Measurements from ENCODE around the gene INO80D. TPM values are rescaled to one million over a fixed set of nuclear protein-coding genes. Genes with fewer than 3 reads are reported as not detected.
"Not testable (repeated sequence)": the region's sequence is repeated elsewhere in the genome, so short reads cannot be mapped to it uniquely, and the experiment has no call there.

INO80D gene
- total RNA-seq, 1 experiment from 2014 or later = 21.7 TPM

GRCh38 chr2:206105541-206105940 lies 19.6 kb upstream of the INO80D start:
- no peaks in the 10 kb centered on the region for H3K27me3 ChIP-seq (replicated peaks; ENCODE audit: insufficient read depth, low read depth, low read length, poor library complexity)
- H3K27ac ChIP-seq (ENCODE audit: low read depth, low read length, poor library complexity, severe bottlenecking) = no peak overlapping the region
- H3K4me1 ChIP-seq (ENCODE audit: insufficient read depth, low read length, poor library complexity, severe bottlenecking) = no peaks in the 10 kb centered on the region
- CTCF ChIA-PET = no interaction called here
- intact Hi-C loops (cut with micrococcal nuclease; ENCODE audit: unreplicated experiment) = no loop called here
- BruUV-seq (replicated peaks) = no TSS peak
- H3K4me3 ChIP-seq (ENCODE audit: low read depth, low read length, poor library complexity, severe bottlenecking) = no peak overlapping the region
- DNase-seq (ENCODE audit: low spot score) = no peak
- H3K9me3 ChIP-seq (ENCODE audit: low read depth, low read length, poor library complexity, severe bottlenecking) = no peaks in the 10 kb centered on the region
- no peaks in the 10 kb centered on the region for H3K36me3 ChIP-seq (ENCODE audit: insufficient read depth, low read length, poor library complexity, severe bottlenecking)
- POLR2A ChIA-PET (ENCODE audit: low non-redundant PET) = no interaction called here
- TF ChIP-seq EZH2 (IDR thresholded peaks at IDR 0.05; ENCODE audit: borderline replicate concordance, low read depth, low read length, poor library complexity, severe bottlenecking) (no peak), CTCF (conservative IDR thresholded peaks at IDR 0.05; ENCODE audit: low read depth, low read length) (no peak)

DNA sequence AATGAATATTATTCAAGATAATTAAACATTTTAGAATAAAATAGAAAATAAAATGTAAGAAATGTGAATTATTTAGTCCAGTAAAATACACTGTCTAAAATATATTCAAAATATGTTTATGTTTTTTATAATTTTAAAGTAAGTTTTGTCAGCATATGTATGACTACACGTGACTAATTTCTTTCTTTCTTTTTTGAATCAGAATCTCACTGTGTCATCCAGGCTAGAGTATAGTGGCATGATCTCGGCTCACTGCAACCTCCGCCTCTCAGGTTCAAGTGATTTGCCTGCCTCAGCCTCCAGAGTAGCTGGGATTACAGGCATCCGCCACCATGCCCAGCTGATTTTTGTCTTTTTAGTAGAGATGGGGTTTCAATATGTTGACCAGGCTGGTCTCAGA lies 19.1 kb upstream of the INO80D start:
- Histone ChIP-seq H3K4me3 (ENCODE audit: low read depth, low read length, poor library complexity, severe bottlenecking) (no peak overlapping the region), H3K4me1 (ENCODE audit: insufficient read depth, low read length, poor library complexity, severe bottlenecking) (no peaks in the 10 kb centered on the region), H3K9me3 (ENCODE audit: low read depth, low read length, poor library complexity, severe bottlenecking) (no peaks in the 10 kb centered on the region), H3K27ac (ENCODE audit: low read depth, low read length, poor library complexity, severe bottlenecking) (no peak overlapping the region), H3K36me3 (ENCODE audit: insufficient read depth, low read length, poor library complexity, severe bottlenecking) (no peaks in the 10 kb centered on the region), H3K27me3 (replicated peaks; ENCODE audit: insufficient read depth, low read depth, low read length, poor library complexity) (no peaks in the 10 kb centered on the region)
- intact Hi-C loops (cut with micrococcal nuclease; ENCODE audit: unreplicated experiment) = no loop called here
- TF ChIP-seq CTCF (conservative IDR thresholded peaks at IDR 0.05; ENCODE audit: low read depth, low read length) (no peak), EZH2 (IDR thresholded peaks at IDR 0.05; ENCODE audit: borderline replicate concordance, low read depth, low read length, poor library complexity, severe bottlenecking) (no peak)
- ChIA-PET CTCF (no interaction called here), POLR2A (ENCODE audit: low non-redundant PET) (no interaction called here)
- no peak for DNase-seq (ENCODE audit: low spot score)
- no TSS peak for BruUV-seq (replicated peaks)

DNA sequence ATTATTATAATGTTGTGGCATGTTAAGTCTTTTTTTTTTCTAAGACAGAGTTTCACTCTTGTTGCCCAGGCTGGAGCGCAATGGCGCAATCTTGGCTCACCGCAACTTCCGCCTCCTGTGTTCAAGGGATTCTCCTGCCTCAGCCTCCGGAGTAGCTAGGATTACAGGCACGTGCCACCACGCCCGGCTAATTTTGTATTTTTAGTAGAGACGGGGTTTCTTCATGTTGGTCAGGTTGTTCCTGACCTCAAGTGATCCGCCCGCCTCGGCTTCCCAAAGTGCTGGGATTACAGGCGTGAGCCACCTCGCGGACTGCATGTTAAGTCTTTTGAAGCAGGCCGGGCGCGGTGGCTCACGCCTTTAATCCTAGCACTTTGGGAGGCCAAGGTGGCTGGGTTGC lies 12.9 kb upstream of the INO80D start:
- H3K36me3 ChIP-seq (ENCODE audit: insufficient read depth, low read length, poor library complexity, severe bottlenecking); H3K27ac ChIP-seq (ENCODE audit: low read depth, low read length, poor library complexity, severe bottlenecking); H3K27me3 ChIP-seq (replicated peaks; ENCODE audit: insufficient read depth, low read depth, low read length, poor library complexity); BruUV-seq (replicated peaks); H3K4me1 ChIP-seq (ENCODE audit: insufficient read depth, low read length, poor library complexity, severe bottlenecking); H3K9me3 ChIP-seq (ENCODE audit: low read depth, low read length, poor library complexity, severe bottlenecking); CTCF ChIA-PET; H3K4me3 ChIP-seq (ENCODE audit: low read depth, low read length, poor library complexity, severe bottlenecking); DNase-seq (ENCODE audit: low spot score); intact Hi-C loops (cut with micrococcal nuclease; ENCODE audit: unreplicated experiment): not testable (repeated sequence)
- POLR2A ChIA-PET (ENCODE audit: low non-redundant PET) = interaction anchor here (0.7 kb wide), 1 partner anchor 99 kb away, joined by 3 read pairs; no protein-coding TSS in a partner anchor

DNA sequence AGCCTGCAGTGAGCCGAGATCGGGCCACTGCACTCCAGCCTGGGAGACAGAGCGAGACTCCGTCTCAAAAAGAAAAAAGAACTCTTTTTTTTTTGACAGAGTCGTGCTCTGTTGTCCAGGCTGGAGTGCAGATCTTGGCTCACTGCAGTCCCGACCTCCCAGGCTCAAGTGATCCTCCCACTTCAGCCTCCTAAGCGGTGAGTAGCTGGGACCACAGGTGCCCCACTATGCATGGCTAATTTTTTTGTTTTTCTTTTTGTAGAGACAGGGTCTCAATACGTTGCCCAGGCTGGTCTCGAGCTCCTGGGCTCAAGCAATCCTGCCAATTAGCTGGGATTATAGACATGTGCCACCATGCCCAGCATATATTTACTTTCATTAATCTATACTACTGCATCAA lies 12.5 kb upstream of the INO80D start:
- Histone ChIP-seq H3K27me3 (replicated peaks; ENCODE audit: insufficient read depth, low read depth, low read length, poor library complexity) (no peaks in the 10 kb centered on the region), H3K36me3 (ENCODE audit: insufficient read depth, low read length, poor library complexity, severe bottlenecking) (no peaks in the 10 kb centered on the region), H3K4me1 (ENCODE audit: insufficient read depth, low read length, poor library complexity, severe bottlenecking) (peaks cover 9% of the 10 kb centered on the region), H3K27ac (ENCODE audit: low read depth, low read length, poor library complexity, severe bottlenecking) (no peak overlapping the region), H3K9me3 (ENCODE audit: low read depth, low read length, poor library complexity, severe bottlenecking) (no peaks in the 10 kb centered on the region), H3K4me3 (ENCODE audit: low read depth, low read length, poor library complexity, severe bottlenecking) (no peak overlapping the region)
- ChIA-PET POLR2A (ENCODE audit: low non-redundant PET) (interaction anchor here (0.7 kb wide), 1 partner anchor 100 kb away, joined by 3 read pairs; no protein-coding TSS in a partner anchor), CTCF (no interaction called here)
- no TSS peak for BruUV-seq (replicated peaks)
- TF ChIP-seq CTCF (conservative IDR thresholded peaks at IDR 0.05; ENCODE audit: low read depth, low read length) = no peak
- TF ChIP-seq EZH2 (IDR thresholded peaks at IDR 0.05; ENCODE audit: borderline replicate concordance, low read depth, low read length, poor library complexity, severe bottlenecking) = no peak
- DNase-seq (ENCODE audit: low spot score) = no peak
- intact Hi-C loops (cut with micrococcal nuclease; ENCODE audit: unreplicated experiment) = no loop called here
